GM12878 (cell line): ENCODE measurements around the gene EXO5. TPM values are rescaled to one million over a fixed set of nuclear protein-coding genes. Genes with fewer than 3 reads are reported as not detected.

Experiments used
- ATAC-seq: fragments of 200-7000 bp; cut with Tn5 transposase; 3 replicates; pipeline ENCODE4 v1.9.1; 2020; ENCODE audit warnings: mild to moderate bottlenecking, moderate library complexity
- BruUV-seq: library from RNA; stranded (reverse); fragments of 400-500 nt; replicated peaks from 2 replicates; lab custom pipeline; 2021; lab: Mats Ljungman, UMichigan
- CTCF ChIA-PET: fragments of 300-600 bp; sonication (Branson Sonifier 250); formaldehyde crosslinking; extraction: SDS; loops from one replicate; lab custom pipeline; 2021; ENCODE audit warnings: inconsistent platforms; lab: Yijun Ruan, JAX
- POLR2A ChIA-PET: fragments of 350-600 bp; formaldehyde crosslinking; extraction: SDS; loops from one replicate; lab custom pipeline; 2021; ENCODE audit warnings: inconsistent platforms; lab: Charles Lee
- RAD21 ChIA-PET: fragments of 300-600 bp; sonication (Branson Sonifier 250); formaldehyde crosslinking; loops from one replicate; lab custom pipeline; 2023; ENCODE audit warnings: antibody characterized with exemption; ENCODE audit not compliant: unreplicated experiment; lab: Charles Lee
- SMC1A ChIA-PET: fragments of 300-600 bp; sonication (Branson Sonifier 250); formaldehyde crosslinking; loops from one replicate; lab custom pipeline; 2023; ENCODE audit not compliant: unreplicated experiment, uncharacterized antibody; lab: Charles Lee
- DNase-seq: peaks from one replicate; pipeline ENCODE4 v3.0.0-alpha.2; 2011; ENCODE audit warnings: low read depth, low spot score
- FAIRE-seq: peaks from 3 replicates; lab custom pipeline; 2011; peaks lifted over from hg19 to GRCh38; lab: Jason Lieb, UNC
- H2AFZ ChIP-seq: 2 replicates; pipeline ENCODE4 v1.6.0; 2011; ENCODE audit warnings: low read depth, low read length, control low read depth; ENCODE audit not compliant: control insufficient read depth
- H3K27ac ChIP-seq: 2 replicates; pipeline ENCODE4 v1.5.1; 2011; ENCODE audit warnings: control low read depth; ENCODE audit not compliant: control insufficient read depth, insufficient read depth
- H3K27me3 ChIP-seq, 2 experiments: replicated peaks in 1 of 2; 2 replicates each; pipeline versions ENCODE4 v1.6.0 to v1.6.1; 2011; ENCODE audit warnings: low read length in 1 of 2; ENCODE audit not compliant: control insufficient read depth in 2 of 2, insufficient read depth in 2 of 2
- H3K36me3 ChIP-seq, 2 experiments: 2 replicates each; pipeline ENCODE4 v1.5.1; 2011; ENCODE audit warnings: low read length in 1 of 2; ENCODE audit not compliant: control insufficient read depth in 2 of 2, insufficient read depth in 2 of 2
- H3K4me1 ChIP-seq: 2 replicates; pipeline ENCODE4 v1.6.1; 2011; ENCODE audit warnings: mild to moderate bottlenecking, low read length, moderate library complexity, mixed read lengths; ENCODE audit not compliant: control insufficient read depth, insufficient read depth
- H3K4me2 ChIP-seq: 2 replicates; pipeline ENCODE4 v1.6.0; 2011; ENCODE audit warnings: control low read depth; ENCODE audit not compliant: control insufficient read depth, insufficient read depth
- H3K4me3 ChIP-seq: fragments of 200-600 bp; sonication (generic); 2 replicates; pipeline ENCODE4 v1.5.1; 2016
- H3K79me2 ChIP-seq: 2 replicates; pipeline ENCODE4 v1.6.0; 2011; ENCODE audit warnings: low read length; ENCODE audit not compliant: control insufficient read depth, insufficient read depth
- H3K9ac ChIP-seq: 2 replicates; pipeline ENCODE4 v1.8.0; 2011; ENCODE audit warnings: low read length, control low read depth, mixed read lengths; ENCODE audit not compliant: control insufficient read depth, insufficient read depth
- H3K9me3 ChIP-seq: replicated peaks from 3 replicates; pipeline ENCODE4 v1.5.1; 2011; ENCODE audit warnings: mild to moderate bottlenecking, low read length; ENCODE audit not compliant: control insufficient read depth, insufficient read depth
- H4K20me1 ChIP-seq: 2 replicates; pipeline ENCODE4 v1.6.0; 2011; ENCODE audit not compliant: control insufficient read depth, insufficient read depth
- GATAD2B ChIP-seq: fragments of 450-650 bp; conservative IDR thresholded peaks from 2 replicates; pipeline ENCODE4 v1.6.1; 2017; ENCODE audit warnings: low read depth, mild to moderate bottlenecking, moderate library complexity
- HCFC1 ChIP-seq: fragments of 150-350 bp; IDR thresholded peaks from 2 replicates; pipeline ENCODE4 v1.6.1; 2014; ENCODE audit warnings: low read length
- IKZF2 ChIP-seq, 2 experiments: fragments of 450-650 bp; IDR thresholded peaks; 2 replicates each; pipeline ENCODE4 v1.6.1; 2017; ENCODE audit warnings: mild to moderate bottlenecking in 2 of 2, moderate library complexity in 2 of 2
- IRF4 ChIP-seq: IDR thresholded peaks from 2 replicates; pipeline ENCODE4 v1.6.1; 2011; ENCODE audit warnings: low read depth, low read length
- NBN ChIP-seq: fragments of 450-650 bp; IDR thresholded peaks from 2 replicates; pipeline ENCODE4 v1.6.1; 2016
- RAD51 ChIP-seq: fragments of 450-650 bp; IDR thresholded peaks from 2 replicates; pipeline ENCODE4 v1.6.1; 2016; ENCODE audit warnings: moderate library complexity, mild to moderate bottlenecking, inconsistent platforms
- SMAD5 ChIP-seq: IDR thresholded peaks from 2 replicates; pipeline ENCODE4 v1.6.1; 2016; ENCODE audit warnings: antibody characterized with exemption, low read depth
- SMC3 ChIP-seq: IDR thresholded peaks from 2 replicates; pipeline ENCODE4 v1.6.1; 2011; ENCODE audit warnings: low read length, improper control_type of control experiment, borderline replicate concordance
- YY1 ChIP-seq: IDR thresholded peaks from 2 replicates; pipeline ENCODE4 v1.6.1; 2011; ENCODE audit warnings: low read depth, mild to moderate bottlenecking, low read length
- WGBS: methylation state at CpG from one replicate; pipeline ENCODE4 v1.1.6; 2016; ENCODE audit warnings: low lambda C conversion rate; ENCODE audit not compliant: insufficient replicate concordance, insufficient coverage; ENCODE audit errors: missing lambda C conversion rate; 5-methylcytosine and 5-hydroxymethylcytosine counted together
- in situ Hi-C: fragments of 300-500 bp; cut with MboI; formaldehyde crosslinking; loops from 9 replicates; pipeline ENCODE4 v1.14.3; 2018; ENCODE audit warnings: mixed read lengths
- intact Hi-C: fragments of 100-400 bp; cut with micrococcal nuclease; formaldehyde crosslinking; loops from one replicate; pipeline ENCODE4 v1.14.2; 2022; ENCODE audit not compliant: unreplicated experiment
- polyA plus RNA-seq, 11 experiments: library from polyadenylated mRNA; depleted of rRNA in 4 of 11; unstranded in 6 of 11; stranded (reverse) in 5 of 11; fragments of >200 nt; fragmentation: Nextera tagmentation in 4 of 11; fragmentation: Illumina TruSeq in 1 of 11; extraction: Ambion mirVana in 4 of 11; extraction: Trizol in 1 of 11; gene quantifications; 1 replicate in 1 of 11; 2 replicates in 10 of 11; pipeline versions ENCODE4 v1.2.1 to v1.2.3, GENCODE V29; 2011 to 2016; ENCODE audit warnings: inconsistent platforms in 2 of 11, missing spikeins in 2 of 11, low read depth in 1 of 11
- total RNA-seq, 4 experiments: library from RNA; depleted of rRNA in 3 of 4; stranded (reverse); fragments of >200 nt in 3 of 4; fragmentation: Illumina TruSeq in 1 of 4; extraction: Trizol in 1 of 4; gene quantifications; 2 replicates each; pipeline versions ENCODE4 v1.2.1 to v1.2.3, GENCODE V29; 2013 to 2021
- TF ChIP-seq, protein P1 (sequence below): IDR thresholded peaks from 2 replicates; pipeline ENCODE4 v1.6.1; 2012; ENCODE audit warnings: low read depth, low read length, improper control_type of control experiment
- TF ChIP-seq, protein P2 (sequence below): fragments of 450-650 bp; IDR thresholded peaks from 2 replicates; pipeline ENCODE4 v1.6.1; 2017; ENCODE audit warnings: mild to moderate bottlenecking
- TF ChIP-seq, protein P3 (sequence below): fragments of 450-650 bp; IDR thresholded peaks from 2 replicates; pipeline ENCODE4 v1.6.1; 2017; ENCODE audit warnings: mild to moderate bottlenecking, low read depth, inconsistent platforms; ENCODE audit not compliant: poor library complexity, severe bottlenecking

EXO5 gene
- total and polyA plus RNA-seq, 10 of the 15 experiments (the other 5 are each of a cell fraction or from before 2014, with no cell fraction given): 2.1 to 10.1 (median 8.5) TPM

DNA sequence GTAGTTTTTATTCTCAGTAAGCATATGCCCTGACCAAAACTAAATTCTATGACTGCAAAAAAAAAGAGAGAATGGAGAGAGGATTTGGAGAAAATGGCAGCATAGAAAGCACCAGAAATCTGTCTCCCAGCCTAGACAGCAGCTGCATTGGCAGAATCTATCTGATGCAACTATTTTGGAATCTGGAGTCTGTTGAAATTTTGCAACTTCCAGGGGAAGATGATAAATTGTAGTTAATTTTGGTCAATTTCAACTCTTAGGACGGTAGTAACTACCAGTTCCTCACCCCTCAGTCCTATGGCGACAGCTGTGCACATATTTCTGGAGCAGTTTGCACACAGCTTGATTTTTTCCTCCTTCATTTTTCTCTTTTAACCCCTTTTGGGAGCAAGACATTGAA lies 10.9 kb downstream of the EXO5 start:
- WGBS: 95% methylated on average over 2 of the region's 2 CpGs
- H3K4me2 ChIP-seq: no peak overlapping the region
- TF ChIP-seq RAD51 (no peak), SMC3 (no peak), IRF4 (no peak)
- TF ChIP-seq, protein P1, sequence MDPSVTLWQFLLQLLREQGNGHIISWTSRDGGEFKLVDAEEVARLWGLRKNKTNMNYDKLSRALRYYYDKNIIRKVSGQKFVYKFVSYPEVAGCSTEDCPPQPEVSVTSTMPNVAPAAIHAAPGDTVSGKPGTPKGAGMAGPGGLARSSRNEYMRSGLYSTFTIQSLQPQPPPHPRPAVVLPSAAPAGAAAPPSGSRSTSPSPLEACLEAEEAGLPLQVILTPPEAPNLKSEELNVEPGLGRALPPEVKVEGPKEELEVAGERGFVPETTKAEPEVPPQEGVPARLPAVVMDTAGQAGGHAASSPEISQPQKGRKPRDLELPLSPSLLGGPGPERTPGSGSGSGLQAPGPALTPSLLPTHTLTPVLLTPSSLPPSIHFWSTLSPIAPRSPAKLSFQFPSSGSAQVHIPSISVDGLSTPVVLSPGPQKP: no peak
- no peak overlapping the region for H2AFZ ChIP-seq
- RAD21 ChIA-PET: no interaction called here
- H3K36me3 ChIP-seq: no peaks in the 10 kb centered on the region
- no peak overlapping the region for H3K4me3 ChIP-seq
- DNase-seq: no peak
- ATAC-seq: no peak
- peaks cover 2% of the 10 kb centered on the region; the same call in 2 of the 3 replicates for H3K9me3 ChIP-seq
- in situ Hi-C loops (no loop called here), intact Hi-C loops (no loop called here)
- H3K27me3 ChIP-seq: no peaks in the 10 kb centered on the region
- no peak overlapping the region for H3K9ac ChIP-seq
- H3K4me1 ChIP-seq: no peaks in the 10 kb centered on the region
- POLR2A ChIA-PET: no interaction called here
- CTCF ChIA-PET: interaction anchor here (0.9 kb wide), 1 partner anchor 33 kb away, joined by 3 read pairs; no protein-coding TSS in a partner anchor
- no peak for FAIRE-seq
- H3K27ac ChIP-seq: no peak overlapping the region
- H3K79me2 ChIP-seq: no peaks in the 10 kb centered on the region
- no TSS peak for BruUV-seq
- no peaks in the 10 kb centered on the region for H4K20me1 ChIP-seq
- SMC1A ChIA-PET: no interaction called here

DNA sequence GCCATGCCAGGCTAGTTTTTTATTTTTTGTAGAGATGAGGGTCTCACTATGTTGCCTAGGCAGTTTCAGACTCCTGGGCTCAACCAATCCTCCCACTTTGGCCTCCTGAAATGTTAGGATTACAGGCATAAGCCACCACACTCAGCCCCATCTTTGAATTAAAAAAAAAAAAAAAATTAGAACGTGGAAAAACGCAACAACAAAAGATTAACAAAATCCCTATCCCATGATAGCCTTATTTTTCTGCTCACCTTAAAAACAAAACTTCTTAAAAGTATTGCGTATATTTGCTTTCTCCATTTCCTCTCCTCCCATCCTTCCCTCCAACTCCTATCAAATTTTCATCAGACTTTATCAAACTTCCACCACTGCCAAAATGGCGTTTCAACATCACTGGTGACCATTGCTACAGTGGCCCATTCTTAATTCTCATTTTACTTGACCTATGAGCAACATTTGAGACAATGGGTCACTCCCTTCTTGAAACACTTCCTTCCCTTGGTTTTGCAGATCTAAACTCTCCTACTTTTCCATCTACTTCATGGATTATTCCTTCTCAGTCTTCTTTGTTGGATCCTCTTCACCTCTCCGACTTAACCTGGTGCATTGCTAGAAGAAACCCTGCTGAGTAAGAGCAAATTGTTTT lies 22.3 kb downstream of the EXO5 start:
- WGBS: 61% methylated on average over 5 of the region's 5 CpGs
- intact Hi-C loops: loop anchor here (5.0 kb wide), 1 partner anchor 421 kb away; no protein-coding TSS in a partner anchor
- peak overlapping the region; percentile 83 for H3K9ac ChIP-seq
- TF ChIP-seq YY1: peak; percentile 74
- TF ChIP-seq, protein P2, sequence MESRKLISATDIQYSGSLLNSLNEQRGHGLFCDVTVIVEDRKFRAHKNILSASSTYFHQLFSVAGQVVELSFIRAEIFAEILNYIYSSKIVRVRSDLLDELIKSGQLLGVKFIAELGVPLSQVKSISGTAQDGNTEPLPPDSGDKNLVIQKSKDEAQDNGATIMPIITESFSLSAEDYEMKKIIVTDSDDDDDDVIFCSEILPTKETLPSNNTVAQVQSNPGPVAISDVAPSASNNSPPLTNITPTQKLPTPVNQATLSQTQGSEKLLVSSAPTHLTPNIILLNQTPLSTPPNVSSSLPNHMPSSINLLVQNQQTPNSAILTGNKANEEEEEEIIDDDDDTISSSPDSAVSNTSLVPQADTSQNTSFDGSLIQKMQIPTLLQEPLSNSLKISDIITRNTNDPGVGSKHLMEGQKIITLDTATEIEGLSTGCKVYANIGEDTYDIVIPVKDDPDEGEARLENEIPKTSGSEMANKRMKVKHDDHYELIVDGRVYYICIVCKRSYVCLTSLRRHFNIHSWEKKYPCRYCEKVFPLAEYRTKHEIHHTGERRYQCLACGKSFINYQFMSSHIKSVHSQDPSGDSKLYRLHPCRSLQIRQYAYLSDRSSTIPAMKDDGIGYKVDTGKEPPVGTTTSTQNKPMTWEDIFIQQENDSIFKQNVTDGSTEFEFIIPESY: no peak
- no peak for TF ChIP-seq SMAD5
- TF ChIP-seq HCFC1: no peak
- TF ChIP-seq NBN: 0 out of 2 replicates have a peak, but pooled peaks have one; percentile 35
- TF ChIP-seq, protein P3, sequence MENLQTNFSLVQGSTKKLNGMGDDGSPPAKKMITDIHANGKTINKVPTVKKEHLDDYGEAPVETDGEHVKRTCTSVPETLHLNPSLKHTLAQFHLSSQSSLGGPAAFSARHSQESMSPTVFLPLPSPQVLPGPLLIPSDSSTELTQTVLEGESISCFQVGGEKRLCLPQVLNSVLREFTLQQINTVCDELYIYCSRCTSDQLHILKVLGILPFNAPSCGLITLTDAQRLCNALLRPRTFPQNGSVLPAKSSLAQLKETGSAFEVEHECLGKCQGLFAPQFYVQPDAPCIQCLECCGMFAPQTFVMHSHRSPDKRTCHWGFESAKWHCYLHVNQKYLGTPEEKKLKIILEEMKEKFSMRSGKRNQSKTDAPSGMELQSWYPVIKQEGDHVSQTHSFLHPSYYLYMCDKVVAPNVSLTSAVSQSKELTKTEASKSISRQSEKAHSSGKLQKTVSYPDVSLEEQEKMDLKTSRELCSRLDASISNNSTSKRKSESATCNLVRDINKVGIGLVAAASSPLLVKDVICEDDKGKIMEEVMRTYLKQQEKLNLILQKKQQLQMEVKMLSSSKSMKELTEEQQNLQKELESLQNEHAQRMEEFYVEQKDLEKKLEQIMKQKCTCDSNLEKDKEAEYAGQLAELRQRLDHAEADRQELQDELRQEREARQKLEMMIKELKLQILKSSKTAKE: peak; percentile 62
- TF ChIP-seq GATAD2B: no peak
- peak in 1 of 2 experiments; percentile 20; a peak in 1 of 4 replicates for TF ChIP-seq IKZF2 (IDR thresholded peaks at IDR 0.05)

More for the DNA sequence above, 22.3 kb downstream of the EXO5 start:
- Histone ChIP-seq H4K20me1 (no peaks in the 10 kb centered on the region), H2AFZ (peak overlapping the region; percentile 99), H3K9me3 (no peaks in the 10 kb centered on the region; the same call in 2 of the 3 replicates), H3K4me2 (peak overlapping the region; percentile 99), H3K4me3 (peak overlapping the region; percentile 71), H3K27me3 (no peaks in the 10 kb centered on the region), H3K79me2 (peaks cover 3% of the 10 kb centered on the region), H3K4me1 (peaks cover 6% of the 10 kb centered on the region), H3K27ac (peak overlapping the region; percentile 77), H3K36me3 (no peaks in the 10 kb centered on the region)
- TSS peak; percentile 99 for BruUV-seq
- ATAC-seq: peak; percentile 30
- in situ Hi-C loops: no loop called here
- DNase-seq: no peak
- RAD21 ChIA-PET: interaction anchor here (1.8 kb wide), 1 partner anchor 81 kb away, joined by 10 read pairs; the partner anchor contains the start of gene ZFP69B
- SMC1A ChIA-PET: interaction anchor here (1.0 to 2.2 kb wide), 4 partner anchors 18 to 323 kb away, joined by 3 to 8 read pairs (median 4); partner anchors contain the start of gene ZFP69B
- POLR2A ChIA-PET: interaction anchor here (0.5 to 1.7 kb wide), 4 partner anchors 22 to 268 kb away, joined by 3 to 7 read pairs (median 4); partner anchors contain the start of gene EXO5
- CTCF ChIA-PET: interaction anchor here (0.7 to 3.4 kb wide), 15 partner anchors 12 to 421 kb away, joined by 3 to 38 read pairs (median 14); partner anchors contain the start of genes EXO5 and ZFP69
- no peak for FAIRE-seq
